Fibroblast of skin of abdomen (primary cell): ENCODE measurements around the gene PPP2R3B.
"Not testable (repeated sequence)": the region's sequence is repeated elsewhere in the genome, so short reads cannot be mapped to it uniquely, and the experiment has no call there.

Experiments used
- DNase-seq: peaks from one replicate; pipeline ENCODE4 v3.0.0-alpha.2; 2013

PPP2R3B gene

DNA sequence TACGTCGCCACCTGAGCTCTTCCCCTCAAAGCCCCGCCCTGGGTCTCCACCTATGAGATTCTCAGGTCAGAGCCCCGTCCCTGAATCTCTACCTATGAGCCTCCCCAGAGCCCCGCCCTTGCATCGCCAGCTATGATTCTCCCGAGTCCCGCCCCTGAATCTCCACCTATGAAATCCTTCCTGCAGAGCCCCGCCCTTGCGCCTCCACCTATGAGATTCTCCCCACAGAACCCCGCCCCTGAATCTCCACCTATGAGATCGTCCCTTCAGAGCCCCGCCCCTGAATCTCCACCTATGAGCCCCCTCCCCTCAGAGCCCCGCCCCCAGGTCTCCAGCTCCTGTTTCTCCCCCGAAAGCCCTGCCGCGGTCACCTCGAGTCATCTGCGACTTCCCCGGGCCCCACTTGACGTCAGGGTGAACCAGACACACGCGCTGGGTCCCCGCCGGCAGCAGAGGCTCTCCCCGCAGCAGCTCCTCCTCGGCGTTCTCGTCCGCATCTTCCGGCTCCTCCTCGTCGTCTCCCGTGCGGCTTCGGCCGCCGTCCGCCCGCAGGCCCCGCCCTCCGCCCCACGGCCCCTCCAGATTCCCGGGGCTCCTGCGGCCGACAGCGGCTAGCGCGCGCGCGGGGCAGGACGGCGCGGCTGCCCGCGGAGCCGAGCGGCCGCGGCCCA, 68.5 kb downstream of the PPP2R3B start:
- DNase-seq = peak; percentile 99

DNA sequence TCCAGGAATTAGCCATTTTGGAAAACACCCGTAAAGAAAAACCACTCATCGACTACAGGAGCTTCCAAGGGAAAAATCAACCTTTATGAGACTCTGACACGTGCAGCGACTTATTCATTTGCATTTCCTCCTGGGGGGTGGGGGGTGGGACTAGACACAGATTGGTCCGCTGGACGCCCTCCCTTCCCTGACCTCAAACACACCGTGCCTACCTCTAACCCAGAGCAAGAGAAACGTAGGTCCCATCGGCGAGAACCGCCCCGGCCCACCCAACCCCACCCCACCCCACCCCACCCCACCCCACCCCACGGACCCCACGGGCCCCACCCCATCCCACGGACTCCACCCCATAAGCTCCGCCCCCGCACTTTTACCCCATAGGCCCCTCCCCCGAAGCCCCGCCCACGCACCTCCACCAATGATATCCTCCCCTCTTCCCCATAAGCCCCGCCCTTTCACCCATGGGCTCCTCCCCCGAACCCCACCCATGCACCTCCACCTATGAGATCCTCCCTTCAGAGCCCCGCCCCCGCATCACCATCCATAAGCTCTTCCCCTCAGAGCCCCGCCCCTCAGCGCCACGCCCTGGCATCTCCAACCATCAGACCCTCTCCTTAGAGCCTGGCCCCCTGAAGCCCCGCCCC, 69.2 kb downstream of the PPP2R3B start:
- no peak for DNase-seq

DNA sequence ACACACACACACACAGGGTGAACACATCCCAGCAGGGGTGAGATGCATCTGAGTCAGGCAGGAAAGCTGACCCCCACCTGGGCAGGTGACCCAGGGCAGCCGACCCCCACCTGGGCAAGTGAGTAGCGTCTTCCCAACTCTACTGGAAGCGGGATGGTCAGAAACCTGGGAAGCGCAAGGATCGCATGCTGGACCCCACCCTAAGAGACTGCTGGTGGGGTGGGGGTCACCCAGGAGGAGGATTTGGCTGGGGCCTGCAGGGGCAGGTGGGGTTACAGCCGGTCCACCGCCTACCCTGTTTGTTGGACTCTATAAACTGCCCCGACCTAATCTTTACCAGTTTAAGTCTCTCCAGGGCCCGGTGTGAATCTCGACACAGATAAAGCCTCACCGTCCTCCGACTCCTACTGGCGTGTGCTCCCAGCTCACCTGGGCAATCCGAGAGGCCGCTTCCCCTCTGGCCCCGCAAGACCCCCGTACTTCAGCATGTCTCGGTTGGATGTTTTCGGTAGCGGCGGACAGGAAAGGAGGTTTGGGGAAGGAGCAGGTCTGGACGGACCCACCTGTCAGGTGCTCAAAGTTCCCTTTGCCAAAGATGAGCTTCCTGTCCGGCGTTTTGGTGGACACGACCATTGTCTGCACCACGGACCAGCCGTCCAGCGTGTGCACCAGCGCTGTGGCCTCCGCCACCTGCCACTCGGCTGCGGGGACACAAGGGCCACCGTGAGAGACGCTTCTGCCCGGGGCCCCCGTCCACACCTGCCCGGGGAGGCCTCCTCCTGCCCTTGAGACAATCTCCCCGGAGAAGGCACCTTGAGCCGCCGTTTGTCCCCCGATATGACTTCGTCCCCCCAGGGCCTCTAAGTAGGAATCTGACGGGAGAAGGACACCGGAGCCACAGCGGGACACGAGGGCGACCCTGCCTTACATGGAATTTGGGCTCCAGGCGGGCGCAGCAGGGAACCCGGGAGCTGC, 70.1 kb downstream of the PPP2R3B start:
- DNase-seq = no peak

DNA sequence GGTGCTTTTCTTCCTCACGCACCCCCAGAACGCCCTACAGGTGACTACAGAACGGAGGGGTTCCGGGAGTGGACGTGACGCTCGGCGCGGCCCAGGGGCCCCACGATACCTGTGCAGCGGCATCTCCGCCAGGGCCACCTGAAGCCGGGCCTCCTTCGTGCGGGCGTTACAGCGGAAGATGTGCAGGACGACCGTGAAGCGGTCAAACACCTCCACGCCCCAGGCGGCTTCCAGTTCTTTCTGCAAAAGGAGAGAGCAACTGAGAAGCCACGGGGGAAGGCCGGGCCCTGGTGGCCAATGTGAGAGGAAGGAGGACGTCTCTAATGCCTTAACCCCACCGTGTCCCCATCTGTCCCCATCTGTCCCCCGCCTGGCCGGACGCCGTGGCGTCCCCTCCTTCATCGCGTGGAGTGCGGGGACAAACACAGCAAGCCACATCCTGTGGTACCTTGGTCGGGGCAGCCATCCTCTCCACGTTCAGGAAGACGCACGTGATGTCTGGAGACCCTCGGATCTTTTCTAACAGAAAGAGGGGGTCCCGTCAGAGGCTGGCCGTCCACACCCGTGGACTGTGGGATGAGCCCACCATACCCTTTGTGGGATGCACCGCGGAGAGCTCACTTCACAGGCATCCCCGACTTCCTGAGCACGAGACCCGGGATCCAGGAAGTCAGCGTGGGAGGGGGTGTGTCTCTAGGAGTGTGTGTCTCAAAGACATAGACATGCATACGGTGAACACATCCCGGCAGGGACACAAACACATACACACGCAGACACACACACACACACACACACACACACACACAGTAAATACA, 71.7 kb downstream of the PPP2R3B start:
- DNase-seq = no peak

DNA sequence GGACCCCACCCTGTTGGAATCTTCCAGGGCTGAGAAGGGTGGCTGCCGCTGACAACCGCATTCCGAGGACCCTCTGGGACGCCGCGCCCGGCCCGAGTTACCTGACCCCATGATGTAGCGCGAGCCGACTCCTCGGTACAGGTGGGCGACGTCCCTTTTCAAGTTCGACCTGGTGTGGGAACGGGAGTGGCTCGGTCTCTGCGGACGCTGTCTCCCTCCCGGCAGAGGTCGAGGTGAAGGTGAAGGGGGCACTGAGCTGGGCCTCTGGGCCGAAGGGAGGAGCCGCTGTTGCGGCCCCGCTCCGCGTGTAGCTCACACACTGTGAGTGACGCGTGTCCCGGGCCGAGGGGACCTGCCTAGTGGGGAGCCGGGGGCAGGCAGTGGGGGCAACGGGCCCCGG, 72.7 kb downstream of the PPP2R3B start:
- no peak for DNase-seq

DNA sequence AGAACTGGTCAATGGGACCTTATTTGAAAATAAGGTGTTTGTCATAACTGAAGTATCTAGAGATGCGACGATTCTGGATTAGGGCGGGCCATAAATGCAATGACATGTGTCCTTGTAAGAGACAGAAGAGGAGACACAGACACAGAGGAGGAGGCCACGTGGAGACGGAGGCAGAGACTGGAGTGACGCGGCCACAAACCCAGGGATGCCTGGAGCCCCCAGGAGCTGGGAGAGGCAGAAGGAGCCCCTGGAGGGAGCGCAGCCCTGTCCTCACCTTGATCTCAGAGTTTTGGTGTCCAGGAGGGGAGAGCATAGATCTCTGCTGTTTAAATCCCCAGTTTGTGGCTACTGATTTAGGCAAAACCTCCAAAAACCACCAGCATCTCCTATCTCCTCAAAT, 73.2 kb downstream of the PPP2R3B start:
- DNase-seq = no peak

DNA sequence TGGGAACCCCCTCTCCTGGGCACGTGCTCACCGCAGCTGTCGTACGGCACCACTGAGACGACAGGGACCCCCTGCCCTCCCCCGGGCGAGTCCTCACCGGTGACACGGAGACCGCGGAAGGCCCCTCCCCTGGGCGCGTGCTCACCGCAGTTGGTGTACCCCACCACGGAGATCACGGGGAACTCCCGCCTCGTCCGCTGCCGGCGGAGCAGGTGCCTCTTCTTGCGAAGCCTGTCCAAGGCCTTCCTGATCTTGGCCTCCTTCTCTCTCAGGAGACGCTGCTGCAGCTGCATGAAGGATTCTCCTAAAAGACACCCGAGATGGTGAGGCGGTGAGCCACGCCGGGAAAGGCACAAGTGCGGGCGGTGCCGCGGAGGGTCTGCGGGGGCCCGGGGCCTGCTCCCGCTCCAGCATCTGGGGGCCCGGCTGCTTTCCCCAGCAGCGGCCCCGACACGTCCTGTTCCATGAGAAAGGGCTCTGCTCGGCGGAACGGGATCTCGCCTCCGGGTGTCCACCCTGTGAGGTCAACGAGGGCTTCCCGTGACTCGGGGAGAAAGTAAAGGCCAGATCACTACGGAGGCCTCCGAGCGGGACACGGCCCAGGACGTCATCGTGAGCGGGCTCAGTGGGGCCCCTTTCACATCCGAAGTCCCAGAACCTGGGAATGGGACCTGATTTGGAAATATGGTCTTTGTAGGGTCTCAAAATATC, 73.9 kb downstream of the PPP2R3B start:
- DNase-seq = no peak

DNA sequence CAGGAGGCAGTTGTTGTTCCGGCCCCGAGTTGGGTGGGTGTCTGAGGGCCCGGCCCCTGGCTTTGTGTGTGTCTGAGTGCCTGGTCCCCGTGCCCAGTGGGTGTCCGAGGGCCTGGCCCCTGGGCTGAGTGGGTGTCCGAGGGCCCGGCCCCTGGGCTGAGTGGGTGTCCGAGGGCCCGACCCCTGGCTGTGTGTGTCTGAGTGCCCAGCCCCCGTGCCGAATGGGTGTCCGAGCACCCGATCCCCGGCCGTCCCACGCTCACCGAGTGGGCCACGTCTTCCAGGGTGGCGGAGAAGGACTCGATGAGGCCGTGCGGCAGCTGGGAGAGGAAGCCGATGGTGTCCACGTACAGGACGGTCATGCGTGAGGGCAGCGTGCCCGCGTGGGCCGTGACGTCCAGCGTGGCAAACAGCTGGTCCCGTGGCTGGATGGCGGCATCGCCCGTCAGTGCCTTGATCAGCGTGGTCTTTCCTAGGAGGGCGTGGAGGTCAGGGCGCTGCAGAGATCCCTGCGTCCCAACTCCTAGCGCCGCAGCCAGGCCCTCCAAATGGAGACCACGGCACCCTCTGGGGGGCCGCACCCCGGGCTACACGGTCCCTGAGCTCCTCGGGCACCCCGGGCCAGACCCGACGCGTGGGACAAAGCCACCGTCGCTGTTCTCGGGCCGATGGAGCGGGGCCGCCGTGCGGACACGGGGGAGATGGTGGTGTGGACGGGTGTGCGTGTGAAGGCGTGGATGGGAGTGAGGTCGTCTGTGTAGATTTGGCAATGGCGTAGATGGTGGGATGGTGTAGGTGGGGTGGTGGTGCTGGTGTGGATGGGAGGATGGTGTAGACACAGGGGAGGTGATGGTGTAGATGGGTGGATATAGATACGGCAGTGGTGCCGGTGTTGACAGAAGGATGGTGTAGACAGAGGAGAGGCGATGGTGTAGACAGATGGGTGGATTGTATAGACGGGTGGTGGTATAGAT, 75.3 kb downstream of the PPP2R3B start:
- DNase-seq = no peak

DNA sequence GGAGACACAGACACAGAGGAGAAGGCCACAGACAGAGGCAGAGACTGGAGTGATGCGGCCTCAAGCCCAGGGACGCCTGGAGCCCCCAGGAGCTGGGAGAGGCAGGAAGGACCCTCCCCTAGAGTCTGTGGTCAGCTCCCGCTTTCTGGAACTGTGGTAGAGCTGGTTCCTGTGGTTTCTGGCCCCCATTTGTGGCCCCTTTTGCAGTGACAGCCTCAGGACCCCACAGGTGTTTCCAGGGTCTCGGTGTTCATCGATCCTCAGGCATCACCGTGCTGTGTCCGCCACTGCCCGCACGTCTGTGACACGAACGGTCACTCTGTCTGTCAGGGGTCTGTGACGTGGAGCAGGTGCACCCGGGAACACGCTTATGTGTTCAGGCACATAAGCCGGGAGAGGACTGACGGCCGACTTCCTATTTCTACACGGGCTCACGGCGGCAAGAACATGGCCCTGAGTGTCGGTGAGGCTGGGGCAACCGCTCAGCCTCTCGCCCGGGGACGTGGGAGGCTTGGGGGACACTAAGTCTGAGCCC, 76.0 kb downstream of the PPP2R3B start:
- DNase-seq = no peak

DNA sequence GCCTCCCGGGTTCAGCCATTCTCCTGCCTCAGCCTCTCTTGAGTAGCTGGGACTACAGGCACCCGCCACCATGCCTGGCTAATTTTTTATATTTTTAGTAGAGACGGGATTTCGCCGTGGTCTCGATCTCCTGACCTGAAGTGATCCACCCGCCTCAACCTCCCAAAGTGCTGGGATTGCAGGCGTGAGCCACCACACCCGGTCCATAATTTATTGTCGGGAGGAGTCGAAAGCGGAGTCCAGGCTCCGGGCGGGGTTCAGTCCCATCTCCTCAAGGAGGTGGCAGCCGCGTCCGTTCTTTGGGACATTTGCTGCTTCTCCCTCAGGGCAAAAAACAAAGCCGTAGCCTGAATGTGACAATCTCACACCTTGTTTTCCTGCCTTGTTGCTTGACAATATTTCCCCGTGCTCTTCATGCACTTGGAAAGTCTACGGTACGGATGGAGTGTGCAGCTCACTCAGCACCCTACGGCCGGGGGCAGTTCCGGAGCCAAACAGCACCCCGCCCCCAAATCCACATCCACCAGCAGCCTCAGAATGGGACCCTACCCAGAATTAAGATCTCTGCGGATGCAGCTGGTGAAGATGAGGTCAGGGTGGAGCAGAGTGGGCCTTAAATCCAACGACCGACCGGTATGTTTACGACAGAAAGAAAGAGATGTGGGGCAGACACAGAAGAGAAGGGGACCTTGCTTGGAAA, 77.7 kb downstream of the PPP2R3B start:
- DNase-seq = no peak

DNA sequence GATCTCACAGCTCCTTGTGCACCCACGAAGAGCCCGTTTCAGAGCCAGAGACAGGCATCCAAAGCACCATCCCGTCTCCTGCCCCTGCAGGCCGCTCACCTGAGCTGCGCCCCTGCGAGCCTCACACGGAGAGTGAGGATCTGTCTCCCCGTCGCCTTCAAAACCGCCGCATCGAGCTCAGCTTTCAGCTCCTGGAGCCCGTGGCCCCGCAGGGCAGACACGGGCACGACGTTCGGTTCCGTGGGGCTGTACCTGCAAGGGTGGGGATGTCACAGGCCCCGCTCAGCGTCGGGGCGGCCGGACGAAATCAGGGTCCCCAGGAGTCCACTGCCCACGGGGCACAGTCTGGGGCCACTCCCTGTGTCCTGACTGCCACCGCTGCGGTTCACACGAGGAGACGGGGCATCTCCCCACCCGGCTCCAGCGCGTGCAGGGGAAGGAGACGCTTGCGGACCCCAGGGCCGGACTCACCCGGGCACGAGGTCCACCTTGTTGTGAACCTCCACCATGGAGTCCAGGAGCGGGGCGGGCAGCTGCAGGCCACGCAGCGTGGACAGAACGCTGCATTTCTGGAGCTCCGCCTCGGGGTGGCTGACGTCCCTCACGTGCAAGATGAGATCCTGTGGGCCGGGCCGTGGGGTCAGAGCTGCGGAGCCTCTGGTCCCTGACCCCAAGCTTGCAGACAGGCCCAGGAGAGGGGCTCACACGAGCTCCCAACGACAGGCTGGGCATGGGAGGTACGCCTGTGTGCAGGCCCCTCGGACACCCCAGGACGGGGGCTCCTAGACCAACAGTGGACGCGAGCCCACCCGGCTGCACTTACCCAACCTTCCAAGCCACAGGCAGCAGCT, 79.2 kb downstream of the PPP2R3B start:
- DNase-seq = no peak

DNA sequence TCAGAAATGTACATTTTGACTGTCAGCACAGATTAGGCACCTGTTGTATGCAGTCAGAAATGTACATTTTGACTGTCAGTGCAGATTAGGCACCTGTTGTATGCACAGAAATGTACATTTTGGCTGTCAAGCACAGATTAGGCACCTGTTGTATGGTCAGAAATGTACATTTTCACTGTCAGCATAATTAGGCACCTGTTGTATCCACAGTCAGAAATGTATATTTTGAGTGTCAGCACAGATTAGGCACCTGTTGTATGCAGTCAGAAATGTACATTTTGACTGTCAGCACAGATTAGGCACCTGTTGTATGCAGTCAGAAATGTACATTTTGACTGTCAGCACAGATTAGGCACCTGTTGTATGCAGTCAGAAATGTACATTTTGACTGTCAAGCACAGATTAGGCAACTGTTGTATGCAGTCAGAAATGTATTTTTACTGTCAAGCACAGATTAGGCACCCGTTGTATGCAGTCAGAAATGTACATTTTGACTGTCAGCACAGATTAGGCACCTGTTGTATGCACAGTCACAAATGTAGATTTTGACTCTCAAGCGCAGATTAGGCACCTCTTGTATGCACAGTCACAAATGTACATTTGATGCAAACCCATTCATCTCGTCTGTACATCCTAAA, 80.0 kb downstream of the PPP2R3B start:
- not testable (repeated sequence) for DNase-seq

DNA sequence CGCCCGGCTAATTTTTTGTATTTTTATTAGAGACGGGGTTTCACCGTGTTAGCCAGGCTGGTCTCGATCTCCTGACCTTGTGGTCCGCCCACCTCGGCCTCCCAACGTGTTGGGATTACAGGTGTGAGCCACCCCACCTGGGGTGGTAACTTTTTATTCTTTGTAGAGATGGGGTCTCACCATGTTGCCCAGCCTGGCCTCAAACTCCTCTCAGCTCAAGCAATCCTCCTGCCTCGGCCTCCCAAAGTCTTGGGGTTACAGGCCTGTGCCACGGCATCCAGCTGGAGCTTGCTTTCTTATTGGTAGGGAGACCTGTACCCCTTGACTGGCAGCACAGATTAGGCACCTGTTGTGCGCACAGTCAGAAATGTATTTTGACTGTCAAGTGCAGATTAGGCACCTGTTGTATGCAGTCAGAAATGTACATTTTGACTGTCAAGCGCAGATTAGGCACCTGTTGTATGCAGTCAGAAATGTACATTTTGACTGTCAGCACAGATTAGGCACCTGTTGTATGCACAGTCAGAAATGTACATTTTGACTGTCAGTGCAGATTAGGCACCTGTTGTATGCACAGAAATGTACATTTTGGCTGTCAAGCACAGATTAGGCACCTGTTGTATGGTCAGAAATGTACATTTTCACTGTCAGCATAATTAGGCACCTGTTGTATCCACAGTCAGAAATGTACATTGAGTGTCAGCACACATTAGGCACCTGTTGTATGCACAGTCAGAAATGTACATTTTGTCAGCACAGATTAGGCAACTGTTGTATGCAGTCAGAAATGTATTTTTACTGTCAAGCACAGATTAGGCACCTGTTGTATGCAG, 80.7 kb downstream of the PPP2R3B start:
- DNase-seq = not testable (repeated sequence)

DNA sequence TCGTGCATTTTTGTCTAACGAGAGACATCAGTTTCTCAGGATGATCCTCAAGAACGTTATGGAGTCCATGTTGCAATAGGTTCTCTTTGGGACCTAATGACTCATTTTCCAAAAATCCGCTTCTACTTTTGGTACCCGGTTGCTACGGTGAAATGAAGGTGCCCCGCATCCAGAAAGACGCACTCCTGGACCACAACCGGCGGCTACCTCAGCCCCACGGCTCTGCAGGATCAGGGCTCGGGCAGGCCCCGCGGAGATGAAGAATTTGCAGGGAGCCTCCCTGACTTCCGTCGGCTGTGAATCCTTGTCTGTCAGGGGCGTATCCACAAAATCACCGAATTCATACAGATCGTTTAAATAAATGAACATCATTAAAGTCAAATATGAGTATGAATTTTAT, 83.7 kb downstream of the PPP2R3B start:
- DNase-seq = no peak

DNA sequence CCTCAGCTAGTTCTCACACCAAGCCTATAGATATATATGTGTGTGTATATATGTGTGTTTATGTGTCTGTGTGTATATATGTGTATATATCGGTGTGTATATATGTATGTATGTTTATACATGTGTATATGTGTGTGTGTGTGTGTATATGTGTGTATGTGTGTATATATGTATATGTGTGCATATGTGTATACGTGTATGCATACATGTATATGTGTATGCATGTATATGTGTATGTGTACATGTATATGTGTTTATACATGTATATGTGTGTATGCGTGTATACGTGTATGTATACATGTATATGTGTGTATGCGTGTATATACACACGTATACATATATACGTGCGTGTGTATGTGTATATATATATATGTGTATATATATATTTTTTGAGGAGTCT, 86.4 kb downstream of the PPP2R3B start:
- no peak for DNase-seq

DNA sequence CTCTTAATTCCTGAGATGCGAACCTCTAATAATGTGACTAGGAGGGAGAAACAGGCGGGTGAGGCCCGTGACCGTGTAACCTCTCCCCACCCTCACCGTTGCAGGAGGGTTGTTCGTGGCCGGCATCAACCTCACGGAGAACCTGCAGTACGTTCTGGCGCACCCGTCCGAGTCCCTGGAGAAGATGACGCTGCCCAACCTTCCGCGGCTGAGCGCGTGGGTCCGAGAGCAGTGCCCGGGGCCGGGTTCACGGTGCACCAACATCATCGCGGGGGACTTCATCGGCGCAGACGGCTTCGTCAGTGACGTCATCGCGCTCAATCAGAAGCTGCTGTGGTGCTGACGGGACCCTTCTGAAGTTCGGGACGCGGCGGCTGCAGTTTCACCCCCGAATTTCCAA, 87.7 kb downstream of the PPP2R3B start:
- DNase-seq = no peak

DNA sequence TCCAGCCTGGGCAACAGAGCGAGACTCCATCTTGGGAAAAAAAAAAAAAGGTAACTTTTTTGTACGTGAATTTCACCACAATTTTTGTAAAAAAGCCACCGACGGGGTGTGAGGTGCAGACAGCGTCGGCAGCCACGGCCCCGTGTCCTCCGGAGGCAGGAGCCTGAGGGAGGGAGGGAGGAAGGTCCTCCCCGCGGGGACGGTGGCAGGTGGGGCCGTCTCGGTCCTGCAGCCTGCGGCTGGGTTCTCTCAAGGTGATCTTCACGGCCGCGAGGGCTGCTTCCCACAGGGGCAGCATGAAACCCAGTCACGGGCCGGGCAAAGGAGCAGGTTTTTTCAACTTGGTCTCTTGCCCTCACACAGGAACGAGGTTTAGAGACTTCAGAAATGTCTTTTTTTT, 91.6 kb downstream of the PPP2R3B start:
- DNase-seq = no peak
